Measurements from ENCODE around the gene NPIPA8. TPM values are rescaled to one million over a fixed set of nuclear protein-coding genes. Genes with fewer than 3 reads are reported as not detected.
"Not testable (repeated sequence)": the region's sequence is repeated elsewhere in the genome, so short reads cannot be mapped to it uniquely, and the experiment has no call there.

Gene NPIPA8
- total RNA-seq (2022), result 1.3 TPM in 1 of 2 replicates, not detected in the other
- Bru-seq, nascent RNA, result not detected
- BruChase-seq, experiment 1, labeled RNA remaining after a 6-hour chase, result not detected
- BruChase-seq, experiment 2, labeled RNA remaining after a 2-hour chase, result percentile 18 among the genes with signal in this experiment
- long read RNA-seq, result 0 reads

DNA sequence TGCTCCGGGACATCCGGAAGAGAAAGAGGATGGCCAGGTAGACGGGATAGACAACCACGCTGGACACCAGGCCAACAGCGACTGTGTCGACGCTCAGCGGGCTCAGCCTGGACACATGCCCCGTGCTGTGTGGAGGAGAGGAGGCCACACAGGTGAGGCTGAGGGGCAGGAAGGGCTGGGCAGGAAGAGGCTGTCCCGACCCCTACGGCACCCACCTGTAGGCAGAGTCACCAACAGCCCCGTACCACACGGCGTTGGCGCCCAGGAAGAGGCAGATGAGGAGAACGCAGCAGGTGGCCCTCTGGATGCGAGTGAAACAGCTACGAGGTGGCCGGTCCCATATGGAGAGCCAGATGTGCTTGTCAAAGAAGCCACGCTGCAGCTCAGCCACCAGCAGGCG, at the start of gene NPIPA8:
NPIPA8 (minus strand) TSS at position 101 of the 400 bp plus-strand sequence. CDS start 4,074 bp downstream, outside the sequence.
- H3K36me3 Mint-ChIP-seq (ENCODE audit: insufficient read depth, unreplicated experiment); DNase-seq; H3K27ac Mint-ChIP-seq (ENCODE audit: unreplicated experiment); BruUV-seq (replicated peaks); H3K4me3 Mint-ChIP-seq (ENCODE audit: low read depth, unreplicated experiment); H3K4me1 Mint-ChIP-seq (ENCODE audit: low read depth, unreplicated experiment); H3K9me3 Mint-ChIP-seq (ENCODE audit: low read depth, unreplicated experiment); CTCF ChIA-PET; intact Hi-C loops (cut with micrococcal nuclease; ENCODE audit: unreplicated experiment); H3K27me3 Mint-ChIP-seq (ENCODE audit: unreplicated experiment): not testable (repeated sequence)

DNA sequence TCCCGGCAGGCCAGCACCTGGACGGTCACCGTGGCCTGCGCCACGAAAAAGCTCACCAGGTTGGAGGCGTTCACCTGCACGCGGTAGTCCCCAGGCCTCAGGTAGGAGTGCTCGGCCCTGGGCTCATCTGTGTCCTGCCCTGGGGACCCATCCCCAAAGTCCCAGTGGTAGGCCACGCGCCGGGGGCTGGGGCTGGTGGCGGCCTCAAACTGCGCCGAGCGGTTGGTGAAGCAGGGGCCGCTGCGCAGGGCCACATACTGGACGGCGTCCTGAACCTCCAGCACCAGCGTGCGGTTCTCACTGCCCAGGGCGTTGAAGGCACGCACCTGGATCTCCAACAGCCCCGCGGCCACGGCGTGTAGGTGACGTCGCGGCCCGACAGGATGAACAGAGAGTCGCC, 48.7 kb upstream of the NPIPA8 start:
- H3K27me3 Mint-ChIP-seq (ENCODE audit: unreplicated experiment); H3K4me3 Mint-ChIP-seq (ENCODE audit: low read depth, unreplicated experiment); DNase-seq; BruUV-seq (replicated peaks); H3K9me3 Mint-ChIP-seq (ENCODE audit: low read depth, unreplicated experiment); H3K36me3 Mint-ChIP-seq (ENCODE audit: insufficient read depth, unreplicated experiment); CTCF ChIA-PET; H3K4me1 Mint-ChIP-seq (ENCODE audit: low read depth, unreplicated experiment); H3K27ac Mint-ChIP-seq (ENCODE audit: unreplicated experiment); intact Hi-C loops (cut with micrococcal nuclease; ENCODE audit: unreplicated experiment): not testable (repeated sequence)

DNA sequence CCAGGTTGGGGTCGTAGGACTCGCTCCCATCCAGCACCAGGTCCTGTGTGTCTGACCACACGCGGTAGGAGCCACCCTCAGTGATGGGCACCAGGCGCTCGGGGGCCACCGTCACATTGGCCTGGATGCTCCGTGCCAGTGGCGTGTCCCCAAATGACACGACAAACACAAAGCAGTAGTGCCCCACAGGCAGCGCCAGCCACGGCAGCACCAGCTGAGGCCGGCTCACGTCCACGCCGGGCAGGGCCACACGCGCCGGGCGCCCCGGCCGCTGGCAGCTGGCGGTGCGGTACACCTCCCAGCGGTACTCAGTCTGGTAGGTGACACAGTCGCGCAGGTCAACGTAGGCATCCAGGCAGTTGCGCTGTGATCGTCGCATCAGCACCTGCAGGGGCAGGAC, 48.3 kb upstream of the NPIPA8 start:
- H3K27ac Mint-ChIP-seq (ENCODE audit: unreplicated experiment); DNase-seq; intact Hi-C loops (cut with micrococcal nuclease; ENCODE audit: unreplicated experiment); CTCF ChIA-PET; BruUV-seq (replicated peaks); H3K27me3 Mint-ChIP-seq (ENCODE audit: unreplicated experiment); H3K4me1 Mint-ChIP-seq (ENCODE audit: low read depth, unreplicated experiment); H3K4me3 Mint-ChIP-seq (ENCODE audit: low read depth, unreplicated experiment); H3K36me3 Mint-ChIP-seq (ENCODE audit: insufficient read depth, unreplicated experiment); H3K9me3 Mint-ChIP-seq (ENCODE audit: low read depth, unreplicated experiment): not testable (repeated sequence)

DNA sequence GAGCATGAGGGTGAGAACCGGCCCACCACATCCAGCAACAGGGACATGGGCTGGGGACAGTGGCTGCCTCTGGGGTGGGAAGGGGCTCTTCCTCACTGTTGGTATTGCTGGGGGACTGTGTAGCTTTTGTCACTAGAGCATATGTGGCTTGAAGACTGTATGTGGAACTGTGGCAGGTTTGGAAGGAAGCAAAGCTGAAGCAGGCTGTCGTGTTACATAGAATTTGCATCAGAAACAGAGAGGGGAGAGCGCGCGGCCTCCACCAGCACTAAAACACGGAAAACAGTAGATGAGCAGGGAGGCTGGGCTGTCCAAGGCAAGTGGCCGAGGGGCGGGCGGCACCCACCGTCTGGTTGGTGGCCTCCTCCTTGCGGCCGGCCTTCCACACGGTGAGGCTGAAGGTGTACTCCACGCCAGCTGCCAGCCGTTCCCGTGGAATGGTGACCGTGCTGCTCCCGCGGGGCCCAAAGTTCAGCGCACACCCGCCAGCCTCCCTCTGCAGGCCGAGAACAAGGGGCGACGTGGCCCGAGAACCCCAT, 47.6 kb upstream of the NPIPA8 start:
- CTCF ChIA-PET, result not testable (repeated sequence)

DNA sequence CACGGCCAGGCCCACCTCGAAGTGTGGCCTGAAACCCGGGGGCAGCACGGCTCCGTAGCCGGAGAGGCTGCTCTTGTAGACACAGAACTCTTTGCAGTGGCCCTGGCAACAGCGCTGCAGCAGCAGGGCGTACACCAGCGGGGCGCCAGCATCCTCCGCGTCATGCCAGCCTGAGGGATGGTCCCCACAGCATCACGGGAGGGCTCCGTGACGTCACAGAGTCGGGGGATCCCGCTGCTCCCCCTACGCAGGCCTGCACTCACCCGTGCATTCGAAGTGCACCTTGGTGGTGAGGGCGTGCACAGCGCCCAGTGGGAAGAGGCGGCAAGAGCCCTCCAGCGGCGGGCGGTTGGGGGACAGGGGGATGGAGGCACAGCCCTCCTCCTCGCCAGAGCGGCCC, 46.2 kb upstream of the NPIPA8 start:
- BruUV-seq (replicated peaks); CTCF ChIA-PET; intact Hi-C loops (cut with micrococcal nuclease; ENCODE audit: unreplicated experiment); DNase-seq; H3K9me3 Mint-ChIP-seq (ENCODE audit: low read depth, unreplicated experiment); H3K4me1 Mint-ChIP-seq (ENCODE audit: low read depth, unreplicated experiment); H3K4me3 Mint-ChIP-seq (ENCODE audit: low read depth, unreplicated experiment); H3K36me3 Mint-ChIP-seq (ENCODE audit: insufficient read depth, unreplicated experiment); H3K27me3 Mint-ChIP-seq (ENCODE audit: unreplicated experiment); H3K27ac Mint-ChIP-seq (ENCODE audit: unreplicated experiment): not testable (repeated sequence)

More for the DNA sequence above, 47.6 kb upstream of the NPIPA8 start:
- DNase-seq; H3K9me3 Mint-ChIP-seq (ENCODE audit: low read depth, unreplicated experiment); H3K27ac Mint-ChIP-seq (ENCODE audit: unreplicated experiment); BruUV-seq (replicated peaks); H3K36me3 Mint-ChIP-seq (ENCODE audit: insufficient read depth, unreplicated experiment); H3K4me1 Mint-ChIP-seq (ENCODE audit: low read depth, unreplicated experiment); H3K27me3 Mint-ChIP-seq (ENCODE audit: unreplicated experiment); H3K4me3 Mint-ChIP-seq (ENCODE audit: low read depth, unreplicated experiment); intact Hi-C loops (cut with micrococcal nuclease; ENCODE audit: unreplicated experiment): not testable (repeated sequence)

DNA sequence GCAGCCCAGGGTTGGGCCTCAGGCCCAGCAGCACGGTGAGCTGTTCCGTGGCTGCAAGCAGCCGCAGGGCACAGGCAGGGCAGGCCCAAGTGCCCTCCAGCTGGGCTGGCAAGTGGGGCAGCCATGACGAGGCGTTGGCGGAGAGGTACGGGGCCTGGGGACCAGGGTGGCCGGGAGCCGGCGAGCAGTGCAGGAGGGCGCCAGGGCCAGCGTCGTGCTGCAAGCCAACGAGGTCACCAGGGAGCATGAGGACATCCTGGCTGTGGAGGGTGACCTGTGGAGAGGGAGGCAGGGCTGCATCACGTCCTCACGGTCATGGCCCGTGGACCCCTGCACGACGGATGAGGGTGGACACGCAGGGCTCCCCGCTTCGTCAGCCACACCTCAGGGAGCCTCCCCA, 11.2 kb upstream of the NPIPA8 start:
- H3K27me3 Mint-ChIP-seq (ENCODE audit: unreplicated experiment); H3K4me1 Mint-ChIP-seq (ENCODE audit: low read depth, unreplicated experiment); H3K36me3 Mint-ChIP-seq (ENCODE audit: insufficient read depth, unreplicated experiment); intact Hi-C loops (cut with micrococcal nuclease; ENCODE audit: unreplicated experiment); H3K27ac Mint-ChIP-seq (ENCODE audit: unreplicated experiment); CTCF ChIA-PET; DNase-seq; BruUV-seq (replicated peaks); H3K4me3 Mint-ChIP-seq (ENCODE audit: low read depth, unreplicated experiment); H3K9me3 Mint-ChIP-seq (ENCODE audit: low read depth, unreplicated experiment): not testable (repeated sequence)

DNA sequence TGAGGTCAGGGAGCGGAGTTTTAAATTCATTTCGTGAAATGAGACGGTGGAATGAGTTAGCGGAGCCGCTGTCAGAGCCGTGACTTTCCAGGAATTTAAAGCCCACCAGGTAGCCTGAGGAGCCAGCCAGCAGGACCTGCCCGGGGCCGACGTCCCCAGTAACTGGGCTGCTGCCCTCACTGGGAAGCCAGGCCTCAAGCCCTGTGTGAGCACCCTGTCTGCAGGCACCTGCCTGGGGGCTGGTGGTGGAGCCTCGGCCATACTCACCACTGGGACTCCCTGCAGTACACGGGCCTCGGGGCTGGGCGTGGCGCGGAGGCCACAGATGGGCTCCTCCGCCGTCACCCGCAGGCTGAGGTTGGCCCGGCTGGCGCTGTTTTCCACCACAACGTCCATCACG, 10.5 kb upstream of the NPIPA8 start:
- H3K4me3 Mint-ChIP-seq (ENCODE audit: low read depth, unreplicated experiment); H3K27ac Mint-ChIP-seq (ENCODE audit: unreplicated experiment); H3K4me1 Mint-ChIP-seq (ENCODE audit: low read depth, unreplicated experiment); CTCF ChIA-PET; intact Hi-C loops (cut with micrococcal nuclease; ENCODE audit: unreplicated experiment); H3K27me3 Mint-ChIP-seq (ENCODE audit: unreplicated experiment); BruUV-seq (replicated peaks); H3K9me3 Mint-ChIP-seq (ENCODE audit: low read depth, unreplicated experiment); DNase-seq; H3K36me3 Mint-ChIP-seq (ENCODE audit: insufficient read depth, unreplicated experiment): not testable (repeated sequence)

DNA sequence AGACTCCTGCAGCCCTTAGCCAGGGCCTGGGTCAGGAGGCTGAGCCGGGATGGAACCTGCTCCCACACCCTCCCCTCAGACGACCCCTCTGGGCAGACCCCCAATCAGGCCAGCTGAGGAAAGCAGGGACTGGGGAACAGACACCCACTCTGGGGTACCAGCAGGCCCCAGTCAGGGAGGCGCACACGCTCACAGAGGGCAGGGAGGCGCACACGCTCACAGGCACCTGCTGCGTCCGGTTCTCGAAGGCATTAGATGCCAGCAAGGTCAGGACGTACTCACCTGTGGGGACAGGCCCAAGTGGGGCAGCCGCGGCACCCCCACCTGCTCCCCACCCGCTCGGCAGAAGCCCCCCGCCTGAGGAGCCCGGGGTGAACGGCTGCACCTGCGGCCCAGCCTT, 8.1 kb upstream of the NPIPA8 start:
- intact Hi-C loops (cut with micrococcal nuclease; ENCODE audit: unreplicated experiment); H3K27me3 Mint-ChIP-seq (ENCODE audit: unreplicated experiment); H3K36me3 Mint-ChIP-seq (ENCODE audit: insufficient read depth, unreplicated experiment); H3K4me3 Mint-ChIP-seq (ENCODE audit: low read depth, unreplicated experiment); BruUV-seq (replicated peaks); CTCF ChIA-PET; H3K4me1 Mint-ChIP-seq (ENCODE audit: low read depth, unreplicated experiment); H3K9me3 Mint-ChIP-seq (ENCODE audit: low read depth, unreplicated experiment); H3K27ac Mint-ChIP-seq (ENCODE audit: unreplicated experiment); DNase-seq: not testable (repeated sequence)

DNA sequence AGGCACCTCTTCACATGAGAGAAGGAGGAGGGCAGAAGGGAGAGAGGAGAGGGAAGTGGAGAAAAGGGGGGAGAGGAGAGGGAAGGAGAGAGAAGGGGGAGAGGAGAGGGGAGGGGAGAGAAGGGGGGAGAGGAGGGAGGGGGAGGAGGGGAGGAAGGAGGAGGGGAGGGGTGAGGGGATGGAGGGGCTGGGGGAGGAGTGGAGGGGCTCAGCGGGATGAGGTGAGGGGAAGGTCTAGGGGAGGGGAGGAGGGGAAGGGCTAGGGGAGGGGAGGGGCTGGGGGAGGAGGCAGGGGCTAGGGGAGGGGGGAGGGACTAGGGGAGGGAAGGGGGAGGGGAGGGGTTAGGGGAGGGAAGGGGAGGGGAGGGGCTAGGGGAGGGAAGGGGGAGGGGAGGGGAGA, 5.5 kb upstream of the NPIPA8 start:
- DNase-seq, result not testable (repeated sequence)

DNA sequence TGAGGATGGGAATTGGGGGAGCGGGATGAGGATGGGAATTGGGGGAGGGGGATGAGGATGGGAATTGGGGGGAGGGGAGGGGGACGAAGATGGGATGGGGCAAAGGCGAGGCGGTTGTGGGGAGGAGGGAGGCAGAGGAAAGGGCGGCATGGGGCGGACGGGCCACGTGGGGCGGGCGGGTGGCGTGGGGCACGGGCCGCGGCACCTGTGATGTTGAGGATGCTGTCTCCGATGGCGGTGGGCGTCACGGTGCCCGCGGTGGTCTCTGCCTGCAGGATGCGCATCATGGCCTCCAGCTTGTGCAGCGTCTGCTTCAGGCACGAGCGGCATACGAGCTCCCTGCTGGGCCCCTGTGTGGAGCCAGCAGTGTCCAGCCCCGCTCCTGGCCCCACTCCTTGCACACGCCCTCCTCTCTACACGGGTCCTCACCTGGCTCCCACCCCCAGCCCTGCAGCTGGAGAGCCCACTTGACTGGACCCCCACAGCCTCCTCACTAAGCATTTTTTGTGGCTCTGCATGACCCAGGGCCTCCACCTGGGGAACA, 5.0 kb upstream of the NPIPA8 start:
- DNase-seq; H3K4me1 Mint-ChIP-seq (ENCODE audit: low read depth, unreplicated experiment); H3K27ac Mint-ChIP-seq (ENCODE audit: unreplicated experiment); H3K4me3 Mint-ChIP-seq (ENCODE audit: low read depth, unreplicated experiment); H3K9me3 Mint-ChIP-seq (ENCODE audit: low read depth, unreplicated experiment); H3K27me3 Mint-ChIP-seq (ENCODE audit: unreplicated experiment); intact Hi-C loops (cut with micrococcal nuclease; ENCODE audit: unreplicated experiment); CTCF ChIA-PET; BruUV-seq (replicated peaks); H3K36me3 Mint-ChIP-seq (ENCODE audit: insufficient read depth, unreplicated experiment): not testable (repeated sequence)

More for the DNA sequence above, 5.5 kb upstream of the NPIPA8 start:
- H3K36me3 Mint-ChIP-seq (ENCODE audit: insufficient read depth, unreplicated experiment); BruUV-seq (replicated peaks); H3K27me3 Mint-ChIP-seq (ENCODE audit: unreplicated experiment); CTCF ChIA-PET; intact Hi-C loops (cut with micrococcal nuclease; ENCODE audit: unreplicated experiment); H3K27ac Mint-ChIP-seq (ENCODE audit: unreplicated experiment); H3K4me1 Mint-ChIP-seq (ENCODE audit: low read depth, unreplicated experiment); H3K4me3 Mint-ChIP-seq (ENCODE audit: low read depth, unreplicated experiment); H3K9me3 Mint-ChIP-seq (ENCODE audit: low read depth, unreplicated experiment): not testable (repeated sequence)
